ENCODE results near the gene PTPRT.

DNA sequence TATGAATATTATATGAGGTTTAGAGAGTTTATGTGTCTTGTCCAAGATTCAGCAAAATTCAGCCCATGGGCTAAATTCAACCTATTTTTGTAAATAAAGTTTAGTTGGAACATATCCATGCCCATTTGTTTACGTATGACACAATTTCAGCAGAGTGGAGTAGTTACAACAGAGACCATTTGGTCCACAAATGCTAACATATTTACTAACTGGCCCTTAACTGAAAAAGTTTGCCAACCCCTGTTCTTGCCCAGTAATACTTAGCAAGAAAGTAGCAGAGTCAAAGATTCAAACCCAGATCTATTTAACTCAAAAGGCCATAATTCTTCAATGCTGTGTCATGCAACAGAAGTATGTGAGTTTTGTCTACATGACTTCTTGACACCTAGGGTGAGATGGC is 561.0 kb downstream of the PTPRT start:
- TF ChIP-seq, protein P1, sequence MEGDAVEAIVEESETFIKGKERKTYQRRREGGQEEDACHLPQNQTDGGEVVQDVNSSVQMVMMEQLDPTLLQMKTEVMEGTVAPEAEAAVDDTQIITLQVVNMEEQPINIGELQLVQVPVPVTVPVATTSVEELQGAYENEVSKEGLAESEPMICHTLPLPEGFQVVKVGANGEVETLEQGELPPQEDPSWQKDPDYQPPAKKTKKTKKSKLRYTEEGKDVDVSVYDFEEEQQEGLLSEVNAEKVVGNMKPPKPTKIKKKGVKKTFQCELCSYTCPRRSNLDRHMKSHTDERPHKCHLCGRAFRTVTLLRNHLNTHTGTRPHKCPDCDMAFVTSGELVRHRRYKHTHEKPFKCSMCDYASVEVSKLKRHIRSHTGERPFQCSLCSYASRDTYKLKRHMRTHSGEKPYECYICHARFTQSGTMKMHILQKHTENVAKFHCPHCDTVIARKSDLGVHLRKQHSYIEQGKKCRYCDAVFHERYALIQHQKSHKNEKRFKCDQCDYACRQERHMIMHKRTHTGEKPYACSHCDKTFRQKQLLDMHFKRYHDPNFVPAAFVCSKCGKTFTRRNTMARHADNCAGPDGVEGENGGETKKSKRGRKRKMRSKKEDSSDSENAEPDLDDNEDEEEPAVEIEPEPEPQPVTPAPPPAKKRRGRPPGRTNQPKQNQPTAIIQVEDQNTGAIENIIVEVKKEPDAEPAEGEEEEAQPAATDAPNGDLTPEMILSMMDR (IDR thresholded peaks at IDR 0.05; ENCODE audit: borderline replicate concordance, extremely low read depth, low read length, poor library complexity, severe bottlenecking): no peak
- TF ChIP-seq EZH2 (IDR thresholded peaks at IDR 0.05; ENCODE audit: borderline replicate concordance, low read depth, low read length, severe bottlenecking): no peak
